ENCODE results near the gene IFNA16. TPM values are rescaled to one million over a fixed set of nuclear protein-coding genes. Genes with fewer than 3 reads are reported as not detected.
"Not testable (repeated sequence)": the region's sequence is repeated elsewhere in the genome, so short reads cannot be mapped to it uniquely, and the experiment has no call there.

Gene IFNA16
- total RNA-seq, 2 donors from 2014 or later, result not detected

DNA sequence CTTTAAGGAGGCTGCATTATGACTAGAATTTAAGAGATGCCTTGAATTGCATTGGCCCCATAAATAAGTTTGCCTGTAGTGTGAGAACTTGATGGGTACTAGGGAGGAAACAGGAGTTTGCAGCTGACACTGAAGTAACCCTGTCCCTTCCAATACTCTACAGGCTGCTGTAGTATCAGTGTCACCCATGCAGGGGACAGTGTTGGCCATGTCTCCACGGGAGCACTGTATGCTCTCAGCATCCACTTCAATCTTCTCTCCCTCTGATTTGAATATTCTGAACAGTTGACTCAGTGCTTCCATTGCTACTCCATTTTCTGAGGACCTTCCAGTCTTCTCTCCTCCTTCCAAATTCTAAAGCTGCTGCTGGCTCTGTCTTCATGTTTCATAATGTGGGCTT lies 34.1 kb upstream of the IFNA16 start:
- no peaks in the 10 kb centered on the region for H3K36me3 ChIP-seq
- H3K4me1 ChIP-seq (replicated peaks), result no peaks in the 10 kb centered on the region
- H3K4me3 ChIP-seq, result no peak overlapping the region
- H3K9me3 ChIP-seq, result no peaks in the 10 kb centered on the region
- H3K27me3 ChIP-seq (replicated peaks; ENCODE audit: insufficient read depth), result no peaks in the 10 kb centered on the region
- DNase-seq (ENCODE audit: low spot score), result no peak
- no peak for TF ChIP-seq POLR2AphosphoS5 (IDR thresholded peaks at IDR 0.05)
- TF ChIP-seq, protein P1, sequence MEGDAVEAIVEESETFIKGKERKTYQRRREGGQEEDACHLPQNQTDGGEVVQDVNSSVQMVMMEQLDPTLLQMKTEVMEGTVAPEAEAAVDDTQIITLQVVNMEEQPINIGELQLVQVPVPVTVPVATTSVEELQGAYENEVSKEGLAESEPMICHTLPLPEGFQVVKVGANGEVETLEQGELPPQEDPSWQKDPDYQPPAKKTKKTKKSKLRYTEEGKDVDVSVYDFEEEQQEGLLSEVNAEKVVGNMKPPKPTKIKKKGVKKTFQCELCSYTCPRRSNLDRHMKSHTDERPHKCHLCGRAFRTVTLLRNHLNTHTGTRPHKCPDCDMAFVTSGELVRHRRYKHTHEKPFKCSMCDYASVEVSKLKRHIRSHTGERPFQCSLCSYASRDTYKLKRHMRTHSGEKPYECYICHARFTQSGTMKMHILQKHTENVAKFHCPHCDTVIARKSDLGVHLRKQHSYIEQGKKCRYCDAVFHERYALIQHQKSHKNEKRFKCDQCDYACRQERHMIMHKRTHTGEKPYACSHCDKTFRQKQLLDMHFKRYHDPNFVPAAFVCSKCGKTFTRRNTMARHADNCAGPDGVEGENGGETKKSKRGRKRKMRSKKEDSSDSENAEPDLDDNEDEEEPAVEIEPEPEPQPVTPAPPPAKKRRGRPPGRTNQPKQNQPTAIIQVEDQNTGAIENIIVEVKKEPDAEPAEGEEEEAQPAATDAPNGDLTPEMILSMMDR (IDR thresholded peaks at IDR 0.05), result no peak
- intact Hi-C loops (cut with DNase I), result no loop called here
- WGBS, result 41% methylated on average over 1 of the region's 1 CpG
- no peak overlapping the region for H3K27ac ChIP-seq

DNA sequence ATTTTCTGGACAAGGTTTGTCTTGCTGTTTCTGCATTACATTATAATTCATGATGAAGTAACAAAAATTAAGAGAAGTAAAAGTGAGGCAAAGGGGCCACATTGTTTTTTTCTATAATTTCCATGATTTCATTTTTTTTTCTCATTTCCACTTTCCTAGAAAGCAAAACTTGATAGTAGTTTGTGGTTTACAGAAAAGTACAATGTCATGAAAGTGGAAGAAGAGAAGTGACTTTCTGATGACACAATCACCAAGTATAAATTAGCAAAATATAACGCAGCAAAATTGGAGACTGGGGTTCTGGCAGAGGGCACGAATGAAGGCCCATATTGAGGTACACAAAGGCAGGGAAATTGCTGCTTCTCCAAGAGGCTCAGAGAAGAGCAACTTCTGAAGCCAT lies 27.7 kb upstream of the IFNA16 start:
- intact Hi-C loops (cut with DNase I), result no loop called here
- no peaks in the 10 kb centered on the region for H3K36me3 ChIP-seq
- H3K9me3 ChIP-seq, result no peaks in the 10 kb centered on the region
- H3K4me1 ChIP-seq (replicated peaks), result no peaks in the 10 kb centered on the region
- H3K4me3 ChIP-seq, result no peak overlapping the region
- H3K27me3 ChIP-seq (replicated peaks; ENCODE audit: insufficient read depth), result peaks cover 2% of the 10 kb centered on the region
- DNase-seq (ENCODE audit: low spot score), result no peak
- no peak for TF ChIP-seq POLR2A (IDR thresholded peaks at IDR 0.05)
- TF ChIP-seq, protein P1 (IDR thresholded peaks at IDR 0.05), result no peak
- no peak for TF ChIP-seq POLR2AphosphoS5 (IDR thresholded peaks at IDR 0.05)
- no peak overlapping the region for H3K27ac ChIP-seq
- 66% methylated on average over 2 of the region's 2 CpGs for WGBS

DNA sequence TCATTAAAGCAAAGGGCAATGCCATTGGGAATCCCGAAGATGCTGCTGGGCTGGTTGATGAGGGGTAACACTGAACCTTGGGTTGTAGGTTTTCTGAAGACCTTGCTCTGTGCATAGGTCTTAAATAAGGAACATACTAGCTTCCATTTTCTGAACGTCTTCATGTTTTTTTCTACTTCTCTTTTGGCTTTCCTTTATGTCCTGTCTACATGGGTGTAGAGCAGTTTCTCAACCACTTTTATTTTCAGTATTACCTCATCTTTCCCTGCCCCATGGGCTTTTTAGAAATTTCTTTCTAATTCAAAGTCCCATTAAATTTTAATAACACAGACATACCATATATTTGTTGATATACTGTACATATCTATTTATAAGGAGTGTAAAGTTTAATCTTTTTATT lies 22.8 kb upstream of the IFNA16 start, which contains the start of gene IFNA14:
IFNA14 (minus strand) TSS at position 95 of the 400 bp plus-strand sequence; CDS start at position 25, 70 bp downstream.
- no peak within 1 kb of the TSS for H3K27ac ChIP-seq
- H3K9me3 ChIP-seq, result no peaks in the 10 kb centered on the region
- DNase-seq (ENCODE audit: low spot score), result no peak
- no peaks in the 10 kb centered on the region for H3K36me3 ChIP-seq
- H3K4me3 ChIP-seq, result no peak within 1 kb of the TSS
- H3K4me1 ChIP-seq (replicated peaks), result no peaks in the 10 kb centered on the region
- peaks cover 2% of the 10 kb centered on the region for H3K27me3 ChIP-seq (replicated peaks; ENCODE audit: insufficient read depth)
- intact Hi-C loops (cut with DNase I), result loop anchor here (10.0 kb wide), 1 partner anchor 545 kb away; no protein-coding TSS in a partner anchor
- TF ChIP-seq POLR2AphosphoS5 (IDR thresholded peaks at IDR 0.05) (no peak), POLR2A (IDR thresholded peaks at IDR 0.05) (no peak)
- TF ChIP-seq, protein P1 (IDR thresholded peaks at IDR 0.05), result no peak
- 80% methylated on average over 2 of the region's 2 CpGs for WGBS

DNA sequence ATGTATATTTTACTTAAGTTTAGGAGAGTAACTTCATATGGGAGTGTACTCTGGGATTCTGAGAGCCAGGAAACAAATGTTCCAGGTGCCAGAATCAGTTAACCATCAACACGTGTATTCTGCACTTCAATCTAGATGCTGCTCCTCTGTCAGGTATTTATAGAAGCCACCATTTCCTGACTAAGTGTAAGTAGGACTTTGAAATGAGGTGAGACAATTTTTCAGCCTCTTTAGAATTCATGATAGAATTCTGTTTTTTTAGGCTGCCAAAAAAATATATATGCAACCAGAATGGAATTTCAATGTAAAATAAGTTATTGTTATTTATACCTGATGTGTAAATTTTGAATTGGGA lies 19.2 kb upstream of the IFNA16 start:
- H3K9me3 ChIP-seq; H3K27ac ChIP-seq; H3K27me3 ChIP-seq (replicated peaks; ENCODE audit: insufficient read depth); H3K4me1 ChIP-seq (replicated peaks); H3K36me3 ChIP-seq; H3K4me3 ChIP-seq; DNase-seq (ENCODE audit: low spot score): not testable (repeated sequence)
- WGBS, result 24% methylated on average over 1 of the region's 1 CpG
- intact Hi-C loops (cut with DNase I), result loop anchor here (10.0 kb wide), 1 partner anchor 548 kb away; no protein-coding TSS in a partner anchor

DNA sequence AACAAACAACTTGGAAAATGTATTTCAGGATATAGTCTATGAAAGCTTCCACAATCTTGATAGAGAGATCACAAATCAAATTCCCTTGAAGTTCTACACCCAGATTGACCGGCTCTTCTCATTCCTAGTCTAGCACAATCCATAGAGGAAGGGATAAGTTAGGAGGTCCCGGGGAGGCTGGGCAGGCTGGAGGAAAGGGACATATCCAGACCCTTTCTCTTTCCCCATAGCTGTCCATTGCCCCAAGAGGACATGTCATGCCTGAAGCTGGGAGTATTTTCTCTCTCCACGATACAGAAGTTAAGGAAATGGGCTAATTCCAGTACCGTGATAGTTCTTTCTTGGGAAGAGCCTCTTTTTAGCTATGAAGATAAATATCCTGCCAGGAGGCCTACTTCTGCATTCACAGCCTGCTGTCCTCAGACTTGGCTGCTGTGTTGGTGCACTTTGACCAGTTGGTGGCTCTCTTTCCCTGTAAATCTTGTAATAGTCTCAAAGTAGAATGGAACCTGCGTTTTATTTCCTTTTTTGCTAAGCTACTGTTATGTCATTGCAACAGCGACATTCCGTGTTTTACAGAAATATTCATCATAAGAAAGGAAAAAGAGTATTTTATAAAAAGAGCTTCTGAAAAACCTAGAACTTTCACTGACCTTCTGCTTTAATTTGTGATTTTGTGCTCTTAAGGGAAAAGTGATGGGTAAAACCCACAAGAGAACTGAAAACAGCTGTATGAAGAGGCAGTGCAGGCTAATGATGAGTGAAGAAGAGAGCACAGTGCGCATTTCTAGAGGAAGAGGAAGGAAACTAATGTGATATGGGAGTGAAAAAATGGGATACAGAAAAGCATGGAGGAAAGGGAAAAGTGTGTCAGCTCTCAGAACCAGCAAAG lies 18.6 kb upstream of the IFNA16 start:
- TF ChIP-seq, protein P1 (IDR thresholded peaks at IDR 0.05), result peak in 3 of 4 experiments; percentile 31 to 44 (median 37)
- peak; percentile 30 for DNase-seq (ENCODE audit: low spot score)
- not testable (repeated sequence) for H3K4me3 ChIP-seq; H3K4me1 ChIP-seq (replicated peaks); H3K9me3 ChIP-seq; H3K36me3 ChIP-seq; H3K27me3 ChIP-seq (replicated peaks; ENCODE audit: insufficient read depth); H3K27ac ChIP-seq
- WGBS, result 37% methylated on average over 8 of the region's 8 CpGs
- intact Hi-C loops (cut with DNase I), result loop anchor here (10.0 kb wide), 1 partner anchor 549 kb away; no protein-coding TSS in a partner anchor

Data from prostate gland (tissue), 2 donors.